ENCODE data around the gene RIN2.

The RIN2 gene

DNA sequence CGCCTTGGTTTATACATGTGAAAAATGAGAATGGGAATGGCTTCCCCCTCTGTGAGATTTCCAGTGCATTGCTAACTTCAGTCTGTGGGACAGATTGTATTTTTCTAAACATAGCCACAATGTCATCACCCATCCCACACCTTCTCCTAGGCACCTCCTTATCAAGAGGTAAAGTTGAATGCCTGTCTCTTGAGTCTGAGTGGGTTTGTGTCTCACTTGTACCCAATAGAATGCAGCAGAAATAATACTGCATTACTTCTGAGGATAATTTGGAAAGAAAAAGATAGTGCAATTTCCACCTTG, 27.9 kb downstream of the RIN2 start:
- H3K36me3 Mint-ChIP-seq (ENCODE audit: low read depth): peaks cover 32% of the 10 kb centered on the region
- H3K27me3 Mint-ChIP-seq (ENCODE audit: low read depth): no peaks in the 10 kb centered on the region
- TF ChIP-seq, protein P1, sequence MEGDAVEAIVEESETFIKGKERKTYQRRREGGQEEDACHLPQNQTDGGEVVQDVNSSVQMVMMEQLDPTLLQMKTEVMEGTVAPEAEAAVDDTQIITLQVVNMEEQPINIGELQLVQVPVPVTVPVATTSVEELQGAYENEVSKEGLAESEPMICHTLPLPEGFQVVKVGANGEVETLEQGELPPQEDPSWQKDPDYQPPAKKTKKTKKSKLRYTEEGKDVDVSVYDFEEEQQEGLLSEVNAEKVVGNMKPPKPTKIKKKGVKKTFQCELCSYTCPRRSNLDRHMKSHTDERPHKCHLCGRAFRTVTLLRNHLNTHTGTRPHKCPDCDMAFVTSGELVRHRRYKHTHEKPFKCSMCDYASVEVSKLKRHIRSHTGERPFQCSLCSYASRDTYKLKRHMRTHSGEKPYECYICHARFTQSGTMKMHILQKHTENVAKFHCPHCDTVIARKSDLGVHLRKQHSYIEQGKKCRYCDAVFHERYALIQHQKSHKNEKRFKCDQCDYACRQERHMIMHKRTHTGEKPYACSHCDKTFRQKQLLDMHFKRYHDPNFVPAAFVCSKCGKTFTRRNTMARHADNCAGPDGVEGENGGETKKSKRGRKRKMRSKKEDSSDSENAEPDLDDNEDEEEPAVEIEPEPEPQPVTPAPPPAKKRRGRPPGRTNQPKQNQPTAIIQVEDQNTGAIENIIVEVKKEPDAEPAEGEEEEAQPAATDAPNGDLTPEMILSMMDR (IDR thresholded peaks at IDR 0.05; ENCODE audit: unreplicated experiment in 3 of 3): no peak

DNA sequence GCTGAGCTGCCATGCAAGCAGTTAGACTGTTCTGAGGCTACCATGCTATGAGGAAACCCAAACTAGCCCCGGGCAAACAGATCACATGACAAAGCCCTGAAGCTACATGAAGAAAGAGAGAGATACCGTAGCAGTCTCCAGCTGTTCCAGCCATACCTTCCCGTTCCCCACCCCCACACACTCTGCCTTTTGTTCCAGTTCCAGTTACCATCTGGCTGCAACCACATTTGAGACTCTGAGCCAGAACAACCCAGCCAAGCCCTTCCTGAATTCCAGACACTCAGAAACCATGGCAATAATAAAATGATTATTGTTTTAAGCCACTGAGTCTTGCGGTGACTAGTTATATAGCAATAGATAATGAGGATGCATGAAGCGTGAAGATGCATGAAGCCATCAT, 28.3 kb downstream of the RIN2 start:
- Mint-ChIP-seq H3K4me3 (no peak overlapping the region), H3K27ac (peak overlapping the region; percentile 27 to 69 (median 61)), H3K4me1 (peaks cover 43% of the 10 kb centered on the region), H3K27me3 (ENCODE audit: low read depth) (no peaks in the 10 kb centered on the region), H3K36me3 (ENCODE audit: low read depth) (peaks cover 31% of the 10 kb centered on the region), H3K9me3 (peaks cover 17% of the 10 kb centered on the region)
- TF ChIP-seq, protein P1 (IDR thresholded peaks at IDR 0.05; ENCODE audit: unreplicated experiment in 3 of 3): no peak

More for the DNA sequence above, 27.9 kb downstream of the RIN2 start:
- Mint-ChIP-seq H3K27ac (peak overlapping the region; percentile 27 to 69 (median 61)), H3K4me1 (peaks cover 44% of the 10 kb centered on the region), H3K9me3 (peaks cover 17% of the 10 kb centered on the region), H3K4me3 (no peak overlapping the region)

DNA sequence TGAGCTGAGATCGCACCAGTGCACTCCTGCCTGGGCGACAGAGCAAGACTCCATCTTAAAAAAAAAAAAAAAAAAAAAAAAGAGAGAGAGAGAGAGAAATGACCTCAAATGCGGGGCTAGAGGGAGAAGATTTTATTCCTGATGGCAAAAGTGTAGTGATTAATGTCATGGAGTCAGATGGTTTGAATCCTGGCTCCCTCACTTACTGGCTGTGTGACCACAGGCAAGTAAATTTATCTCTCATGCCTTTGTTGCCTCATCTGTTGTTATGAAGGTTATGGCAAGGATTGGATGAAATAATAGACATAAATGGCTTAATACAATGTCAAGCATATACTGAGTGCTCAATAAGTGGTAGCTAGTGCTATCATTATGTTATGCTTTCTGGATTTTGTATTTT, 29.3 kb downstream of the RIN2 start:
- H3K27me3 Mint-ChIP-seq (ENCODE audit: low read depth): no peaks in the 10 kb centered on the region
- TF ChIP-seq, protein P1 (IDR thresholded peaks at IDR 0.05; ENCODE audit: unreplicated experiment in 3 of 3): no peak
- peaks cover 17% of the 10 kb centered on the region for H3K9me3 Mint-ChIP-seq
- H3K27ac Mint-ChIP-seq: no peak overlapping the region
- peaks cover 43% of the 10 kb centered on the region for H3K4me1 Mint-ChIP-seq
- H3K36me3 Mint-ChIP-seq (ENCODE audit: low read depth): peaks cover 34% of the 10 kb centered on the region
- no peak overlapping the region for H3K4me3 Mint-ChIP-seq

DNA sequence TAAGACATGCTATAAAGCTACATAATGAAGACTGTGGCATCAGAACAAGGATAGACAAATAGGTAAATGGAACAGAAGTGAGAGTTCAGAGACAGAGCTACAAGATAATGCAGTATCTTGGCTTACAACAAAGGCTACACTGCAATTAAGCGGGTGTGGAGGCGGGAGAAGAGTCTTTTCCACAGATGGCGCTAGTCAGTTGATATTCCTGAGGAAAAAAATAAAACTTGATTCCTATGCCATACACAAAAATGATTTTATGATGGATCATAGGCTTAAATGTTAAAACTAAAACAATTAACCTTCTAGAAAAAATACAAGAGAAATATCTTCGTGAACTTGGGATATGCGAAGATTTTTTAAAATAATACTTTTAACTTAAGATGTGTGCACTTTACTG, 31.0 kb downstream of the RIN2 start:
- TF ChIP-seq, protein P1 (IDR thresholded peaks at IDR 0.05; ENCODE audit: unreplicated experiment in 3 of 3): no peak
- Mint-ChIP-seq H3K27me3 (ENCODE audit: low read depth) (no peaks in the 10 kb centered on the region), H3K36me3 (ENCODE audit: low read depth) (peaks cover 31% of the 10 kb centered on the region), H3K27ac (no peak overlapping the region), H3K9me3 (peaks cover 17% of the 10 kb centered on the region), H3K4me3 (no peak overlapping the region), H3K4me1 (peaks cover 28% of the 10 kb centered on the region)

DNA sequence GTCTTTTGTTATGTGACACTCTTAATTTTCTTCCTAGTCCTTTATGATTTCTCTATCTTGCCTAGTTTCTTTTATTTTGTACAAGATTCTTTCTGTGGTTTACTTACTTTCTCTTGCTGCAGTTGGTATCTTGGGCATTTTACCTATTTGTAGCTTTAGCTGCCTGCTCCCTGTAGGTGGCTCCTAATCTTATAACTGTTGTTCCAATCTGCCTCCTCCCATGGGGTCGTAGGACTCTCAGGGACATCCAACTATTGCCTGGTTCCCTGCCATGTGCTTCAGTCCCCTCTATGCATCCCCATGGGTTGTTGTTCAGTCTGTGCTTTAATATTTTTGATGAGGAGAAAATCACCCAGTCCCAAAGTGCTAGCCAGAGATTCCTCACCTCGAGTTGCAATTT, 31.4 kb downstream of the RIN2 start:
- TF ChIP-seq, protein P1 (IDR thresholded peaks at IDR 0.05; ENCODE audit: unreplicated experiment in 3 of 3): no peak
- Mint-ChIP-seq H3K4me3 (no peak overlapping the region), H3K4me1 (peaks cover 24% of the 10 kb centered on the region), H3K36me3 (ENCODE audit: low read depth) (peaks cover 31% of the 10 kb centered on the region), H3K9me3 (peaks cover 17% of the 10 kb centered on the region), H3K27me3 (ENCODE audit: low read depth) (no peaks in the 10 kb centered on the region), H3K27ac (no peak overlapping the region)

DNA sequence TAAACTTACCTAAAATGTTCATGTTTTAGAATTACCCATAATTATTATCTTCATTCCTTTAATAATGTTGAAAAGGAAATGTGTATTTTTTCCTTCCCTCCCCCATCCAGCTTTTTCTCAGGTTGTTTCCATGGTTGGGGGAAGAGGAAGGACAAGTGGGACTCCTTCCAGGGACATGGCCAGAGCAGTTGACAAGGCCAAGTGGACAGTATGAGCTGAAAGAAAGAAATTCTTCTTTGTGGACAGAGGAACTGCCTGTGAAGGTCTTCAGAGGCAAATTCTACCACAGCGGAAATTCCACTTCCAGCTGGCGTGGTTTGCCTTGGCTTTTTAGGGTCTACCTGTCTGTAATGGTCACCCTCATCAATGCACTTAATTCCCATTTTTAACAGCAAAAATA, 33.8 kb downstream of the RIN2 start:
- no peaks in the 10 kb centered on the region for H3K27me3 Mint-ChIP-seq (ENCODE audit: low read depth)
- peaks cover 17% of the 10 kb centered on the region for H3K9me3 Mint-ChIP-seq
- no peaks in the 10 kb centered on the region for H3K4me1 Mint-ChIP-seq
- TF ChIP-seq, protein P1 (IDR thresholded peaks at IDR 0.05; ENCODE audit: unreplicated experiment in 3 of 3): no peak
- no peak overlapping the region for H3K4me3 Mint-ChIP-seq
- H3K36me3 Mint-ChIP-seq (ENCODE audit: low read depth): peaks cover 31% of the 10 kb centered on the region
- no peak overlapping the region for H3K27ac Mint-ChIP-seq

Data from nephron (organoid).